Measurements from ENCODE around the gene GALNT12. TPM values are rescaled to one million over a fixed set of nuclear protein-coding genes. Genes with fewer than 3 reads are reported as not detected.
A peak's percentile ranks its signal among the peaks of the same experiment; 100 is the strongest.

Gene GALNT12
- polyA plus RNA-seq, 1 donor (not counting 4 experiments of a cell fraction or from before 2014, with no cell fraction given): 1.8 TPM

DNA sequence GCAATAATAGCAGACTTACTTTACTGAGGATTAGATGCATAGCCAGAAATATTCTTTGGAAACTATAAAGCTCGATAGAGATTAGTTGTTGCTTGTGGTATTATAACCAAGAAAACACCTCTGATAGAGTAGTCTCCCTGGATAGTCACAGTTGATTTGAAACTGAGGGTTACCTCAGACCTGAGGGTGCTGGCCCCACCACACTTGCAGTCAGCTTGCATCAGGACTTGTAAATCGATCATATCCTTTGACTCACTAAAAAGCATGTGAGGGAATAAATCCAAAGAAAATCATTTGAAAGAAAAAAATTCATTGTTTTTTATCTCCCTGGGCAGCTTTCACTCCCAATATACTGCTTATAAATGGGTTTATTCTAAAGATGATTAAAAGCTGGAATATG is 39.4 kb downstream of the GALNT12 start:
- Histone ChIP-seq H2AFZ (ENCODE audit: control insufficient read depth, low read length) (no peak overlapping the region), H3K4me2 (ENCODE audit: control insufficient read depth, extremely low read depth, insufficient read depth, low read depth, low read length) (no peak overlapping the region), H3K27me3 (ENCODE audit: control insufficient read depth, extremely low read depth, insufficient read depth, low read length) (no peaks in the 10 kb centered on the region), H3K9me1 (ENCODE audit: control insufficient read depth, extremely low read depth, insufficient read depth, low read length) (no peaks in the 10 kb centered on the region), H3K4me1 (ENCODE audit: control insufficient read depth, extremely low read depth, insufficient read depth, low read length) (peaks cover 9% of the 10 kb centered on the region), H3K27ac (ENCODE audit: control insufficient read depth, insufficient read depth, low read length) (no peak overlapping the region), H3K9ac (ENCODE audit: control insufficient read depth, extremely low read depth, insufficient read depth, low read length) (no peak overlapping the region), H3K36me3 (ENCODE audit: control insufficient read depth in 2 of 2, extremely low read depth in 1 of 2, insufficient read depth in 2 of 2, low read length in 2 of 2) (no peaks in the 10 kb centered on the region), H3K79me2 (ENCODE audit: control insufficient read depth, insufficient read depth, low read length) (no peaks in the 10 kb centered on the region), H3K9me3 (ENCODE audit: control insufficient read depth, low read depth, low read length) (no peaks in the 10 kb centered on the region), H4K20me1 (ENCODE audit: control insufficient read depth, extremely low read depth, insufficient read depth, low read length) (no peaks in the 10 kb centered on the region), H3K4me3 (ENCODE audit: control insufficient read depth in 2 of 3, extremely low read depth in 1 of 3, insufficient read depth in 2 of 3, low read depth in 1 of 3, low read length in 3 of 3) (no peak overlapping the region)
- no peak for TF ChIP-seq EZH2 (IDR thresholded peaks at IDR 0.05; ENCODE audit: low read length)
- TF ChIP-seq, protein P1, sequence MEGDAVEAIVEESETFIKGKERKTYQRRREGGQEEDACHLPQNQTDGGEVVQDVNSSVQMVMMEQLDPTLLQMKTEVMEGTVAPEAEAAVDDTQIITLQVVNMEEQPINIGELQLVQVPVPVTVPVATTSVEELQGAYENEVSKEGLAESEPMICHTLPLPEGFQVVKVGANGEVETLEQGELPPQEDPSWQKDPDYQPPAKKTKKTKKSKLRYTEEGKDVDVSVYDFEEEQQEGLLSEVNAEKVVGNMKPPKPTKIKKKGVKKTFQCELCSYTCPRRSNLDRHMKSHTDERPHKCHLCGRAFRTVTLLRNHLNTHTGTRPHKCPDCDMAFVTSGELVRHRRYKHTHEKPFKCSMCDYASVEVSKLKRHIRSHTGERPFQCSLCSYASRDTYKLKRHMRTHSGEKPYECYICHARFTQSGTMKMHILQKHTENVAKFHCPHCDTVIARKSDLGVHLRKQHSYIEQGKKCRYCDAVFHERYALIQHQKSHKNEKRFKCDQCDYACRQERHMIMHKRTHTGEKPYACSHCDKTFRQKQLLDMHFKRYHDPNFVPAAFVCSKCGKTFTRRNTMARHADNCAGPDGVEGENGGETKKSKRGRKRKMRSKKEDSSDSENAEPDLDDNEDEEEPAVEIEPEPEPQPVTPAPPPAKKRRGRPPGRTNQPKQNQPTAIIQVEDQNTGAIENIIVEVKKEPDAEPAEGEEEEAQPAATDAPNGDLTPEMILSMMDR (optimal IDR thresholded peaks at IDR 0.05 in 1 of 3, IDR thresholded peaks at IDR 0.05 in 1 of 3, conservative IDR thresholded peaks at IDR 0.05 in 1 of 3; ENCODE audit: extremely low read depth in 1 of 3, insufficient read depth in 2 of 3, low read length in 3 of 3): no peak
- dilution Hi-C loops (cut with MboI; ENCODE audit: extremely low pct_ligation_motif_present, low sequenced_read_pairs): no loop called here
- no peak for DNase-seq (ENCODE audit: low read depth, low spot score)
- FAIRE-seq: no peak

DNA sequence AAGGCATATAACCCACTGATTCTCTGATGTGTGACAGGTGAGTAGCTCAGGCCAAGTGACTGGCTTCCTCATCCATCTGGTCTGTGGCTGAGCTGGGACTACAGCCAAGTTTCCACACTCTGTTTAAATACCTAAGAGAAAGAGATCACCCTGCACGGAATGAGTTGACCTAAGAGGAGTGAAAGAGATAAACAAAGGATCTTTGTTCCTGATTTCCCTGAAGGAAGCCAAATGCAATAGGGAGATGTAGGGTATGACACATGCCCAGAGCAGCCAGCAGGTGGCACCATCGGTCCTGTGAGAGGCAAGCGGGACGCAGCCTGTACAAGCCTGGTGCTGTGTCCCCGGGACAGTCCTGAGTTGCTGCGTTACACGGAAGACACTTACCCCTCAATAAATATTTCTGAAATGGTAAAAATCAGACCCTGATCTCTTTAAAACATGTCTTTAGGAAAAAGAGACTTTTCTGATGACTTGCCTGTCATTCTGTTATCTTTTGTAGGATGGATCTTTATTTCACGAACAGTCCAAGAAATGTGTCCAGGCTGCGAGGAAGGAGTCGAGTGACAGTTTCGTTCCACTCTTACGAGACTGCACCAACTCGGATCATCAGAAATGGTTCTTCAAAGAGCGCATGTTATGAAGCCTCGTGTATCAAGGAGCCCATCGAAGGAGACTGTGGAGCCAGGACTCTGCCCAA is 41.1 kb downstream of the GALNT12 start:
- Histone ChIP-seq H3K79me2 (ENCODE audit: control insufficient read depth, insufficient read depth, low read length) (no peaks in the 10 kb centered on the region), H3K9me1 (ENCODE audit: control insufficient read depth, extremely low read depth, insufficient read depth, low read length) (no peaks in the 10 kb centered on the region), H3K4me3 (ENCODE audit: control insufficient read depth in 2 of 3, extremely low read depth in 1 of 3, insufficient read depth in 2 of 3, low read depth in 1 of 3, low read length in 3 of 3) (no peak overlapping the region), H3K4me2 (ENCODE audit: control insufficient read depth, extremely low read depth, insufficient read depth, low read depth, low read length) (peak overlapping the region; percentile 39), H4K20me1 (ENCODE audit: control insufficient read depth, extremely low read depth, insufficient read depth, low read length) (no peaks in the 10 kb centered on the region), H3K4me1 (ENCODE audit: control insufficient read depth, extremely low read depth, insufficient read depth, low read length) (peaks cover 15% of the 10 kb centered on the region), H2AFZ (ENCODE audit: control insufficient read depth, low read length) (peak overlapping the region; percentile 11), H3K27ac (ENCODE audit: control insufficient read depth, insufficient read depth, low read length) (no peak overlapping the region), H3K9ac (ENCODE audit: control insufficient read depth, extremely low read depth, insufficient read depth, low read length) (no peak overlapping the region), H3K36me3 (ENCODE audit: control insufficient read depth in 2 of 2, extremely low read depth in 1 of 2, insufficient read depth in 2 of 2, low read length in 2 of 2) (no peaks in the 10 kb centered on the region), H3K9me3 (ENCODE audit: control insufficient read depth, low read depth, low read length) (no peaks in the 10 kb centered on the region), H3K27me3 (ENCODE audit: control insufficient read depth, extremely low read depth, insufficient read depth, low read length) (no peaks in the 10 kb centered on the region)
- no peak for TF ChIP-seq EZH2 (IDR thresholded peaks at IDR 0.05; ENCODE audit: low read length)
- TF ChIP-seq, protein P1 (optimal IDR thresholded peaks at IDR 0.05 in 1 of 3, IDR thresholded peaks at IDR 0.05 in 1 of 3, conservative IDR thresholded peaks at IDR 0.05 in 1 of 3; ENCODE audit: extremely low read depth in 1 of 3, insufficient read depth in 2 of 3, low read length in 3 of 3): peak; percentile 93 to 99 (median 97)
- peak; percentile 97 for FAIRE-seq
- DNase-seq (ENCODE audit: low read depth, low spot score): peak; percentile 90
- dilution Hi-C loops (cut with MboI; ENCODE audit: extremely low pct_ligation_motif_present, low sequenced_read_pairs): no loop called here
